ENCODE data around the gene PIP5K1A. TPM values are rescaled to one million over a fixed set of nuclear protein-coding genes. Genes with fewer than 3 reads are reported as not detected.
"Not testable (repeated sequence)": the region's sequence is repeated elsewhere in the genome, so short reads cannot be mapped to it uniquely, and the experiment has no call there.

PIP5K1A gene
- total RNA-seq, 1 donor from 2014 or later, result 61.9 TPM

- DNase-seq (ENCODE audit: low spot score), result peak; percentile 99
Measured at GRCh38 chr1:151254217-151255213, 56.2 kb downstream of the PIP5K1A start, which contains the start of gene PSMD4. Gene PSMD4 (plus strand): TSS chr1:151254734. CDS start chr1:151254783, 49 bp downstream.

- DNase-seq (ENCODE audit: low spot score), result no peak
Measured at GRCh38 chr1:151255381-151255780, 57.0 kb downstream of the PIP5K1A start.

GRCh38 chr1:151259351-151259750 is 61.0 kb downstream of the PIP5K1A start:
- no peak for DNase-seq (ENCODE audit: low spot score)

- DNase-seq (ENCODE audit: low spot score), result no peak
Measured at GRCh38 chr1:151265446-151266236, 67.3 kb downstream of the PIP5K1A start.

GRCh38 chr1:151266315-151266714 is 68.0 kb downstream of the PIP5K1A start:
- no peak for DNase-seq (ENCODE audit: low spot score)

- no peak for DNase-seq (ENCODE audit: low spot score)
Measured at GRCh38 chr1:151266821-151267220, 68.5 kb downstream of the PIP5K1A start.

- DNase-seq (ENCODE audit: low spot score), result no peak
Measured at GRCh38 chr1:151267760-151268159, 69.4 kb downstream of the PIP5K1A start.

GRCh38 chr1:151273924-151274466 is 75.6 kb downstream of the PIP5K1A start:
- no peak for DNase-seq (ENCODE audit: low spot score)

- DNase-seq (ENCODE audit: low spot score), result not testable (repeated sequence)
Measured at GRCh38 chr1:151275341-151275740, 77.0 kb downstream of the PIP5K1A start.

GRCh38 chr1:151277249-151277648 is 78.9 kb downstream of the PIP5K1A start:
- DNase-seq (ENCODE audit: low spot score), result no peak

- DNase-seq (ENCODE audit: low spot score), result peak; percentile 99
Measured at GRCh38 chr1:151281225-151281968, 83.0 kb downstream of the PIP5K1A start.

GRCh38 chr1:151281969-151282882 is 83.9 kb downstream of the PIP5K1A start, which contains the start of gene ZNF687:
Gene ZNF687 (plus strand): TSS chr1:151282299. CDS start chr1:151286292, 3,993 bp downstream.
- DNase-seq (ENCODE audit: low spot score), result peak; percentile 100

GRCh38 chr1:151282883-151283725 is 84.8 kb downstream of the PIP5K1A start:
- peak; percentile 53 for DNase-seq (ENCODE audit: low spot score)

- DNase-seq (ENCODE audit: low spot score), result no peak
Measured at GRCh38 chr1:151284013-151284577, 85.7 kb downstream of the PIP5K1A start.

- no peak for DNase-seq (ENCODE audit: low spot score)
Measured at GRCh38 chr1:151286619-151287340, 88.4 kb downstream of the PIP5K1A start.

GRCh38 chr1:151287341-151287699 is 89.0 kb downstream of the PIP5K1A start:
- no peak for DNase-seq (ENCODE audit: low spot score)

GRCh38 chr1:151287767-151288500 is 89.6 kb downstream of the PIP5K1A start:
- DNase-seq (ENCODE audit: low spot score), result no peak
